Measurements from ENCODE around the gene GPN1. TPM values are rescaled to one million over a fixed set of nuclear protein-coding genes. Genes with fewer than 3 reads are reported as not detected.
A peak's percentile ranks its signal among the peaks of the same experiment; 100 is the strongest.
"Not testable (repeated sequence)": the region's sequence is repeated elsewhere in the genome, so short reads cannot be mapped to it uniquely, and the experiment has no call there.

The GPN1 gene
- total RNA-seq, 1 experiment from 2014 or later = 30.0 TPM

- no peak overlapping the region for H3K4me2 ChIP-seq (ENCODE audit: low read depth, low read length, poor library complexity, severe bottlenecking)
- H3K36me3 ChIP-seq (ENCODE audit: insufficient read depth, low read length) = peaks cover 7% of the 10 kb centered on the region; the same call in 1 of the 2 replicates
- no peak overlapping the region for H3K9ac ChIP-seq (ENCODE audit: low read length)
- peak; percentile 97 for DNase-seq
- H4K20me1 ChIP-seq (ENCODE audit: insufficient read depth, low read depth, low read length) = no peaks in the 10 kb centered on the region
- H2AFZ ChIP-seq (ENCODE audit: low read length) = no peak overlapping the region
- H3K9me3 ChIP-seq (ENCODE audit: low read length) = no peaks in the 10 kb centered on the region
- no peaks in the 10 kb centered on the region for H3K9me2 ChIP-seq (replicated peaks; ENCODE audit: insufficient read depth, low read length)
- peaks cover 4% of the 10 kb centered on the region; the same call in 1 of the 2 replicates for H3K4me1 ChIP-seq (ENCODE audit: low read length)
- H3K79me2 ChIP-seq (ENCODE audit: low read length) = no peaks in the 10 kb centered on the region
- H3K27ac ChIP-seq (ENCODE audit: low read length) = no peak overlapping the region
- no peaks in the 10 kb centered on the region for H3K27me3 ChIP-seq (ENCODE audit: low read length)
- no peak overlapping the region for H3K4me3 ChIP-seq (ENCODE audit: low read length)
Measured at GRCh38 chr2:27683390-27684071, 54.7 kb downstream of the GPN1 start.

GRCh38 chr2:27685006-27685405 lies 56.2 kb downstream of the GPN1 start:
- not testable (repeated sequence) for H3K36me3 ChIP-seq (ENCODE audit: insufficient read depth, low read length)

GRCh38 chr2:27685577-27685976 lies 56.7 kb downstream of the GPN1 start:
- H3K4me1 ChIP-seq (ENCODE audit: low read length) = peaks cover 4% of the 10 kb centered on the region; the same call in 1 of the 2 replicates
- no peaks in the 10 kb centered on the region for H4K20me1 ChIP-seq (ENCODE audit: insufficient read depth, low read depth, low read length)
- H3K4me3 ChIP-seq (ENCODE audit: low read length) = no peak overlapping the region
- no peak for DNase-seq
- no peaks in the 10 kb centered on the region for H3K27me3 ChIP-seq (ENCODE audit: low read length)
- H3K9me3 ChIP-seq (ENCODE audit: low read length) = no peaks in the 10 kb centered on the region
- H3K36me3 ChIP-seq (ENCODE audit: insufficient read depth, low read length) = peaks cover 7% of the 10 kb centered on the region; the same call in 1 of the 2 replicates
- no peak overlapping the region for H2AFZ ChIP-seq (ENCODE audit: low read length)
- H3K9me2 ChIP-seq (replicated peaks; ENCODE audit: insufficient read depth, low read length) = no peaks in the 10 kb centered on the region
- no peaks in the 10 kb centered on the region for H3K79me2 ChIP-seq (ENCODE audit: low read length)
- H3K4me2 ChIP-seq (ENCODE audit: low read depth, low read length, poor library complexity, severe bottlenecking) = no peak overlapping the region
- H3K9ac ChIP-seq (ENCODE audit: low read length) = no peak overlapping the region
- H3K27ac ChIP-seq (ENCODE audit: low read length) = no peak overlapping the region

More at GRCh38 chr2:27685006-27685405, 56.2 kb downstream of the GPN1 start:
- not testable (repeated sequence) for H3K4me1 ChIP-seq (ENCODE audit: low read length); H3K79me2 ChIP-seq (ENCODE audit: low read length); H3K9me3 ChIP-seq (ENCODE audit: low read length); H3K4me2 ChIP-seq (ENCODE audit: low read depth, low read length, poor library complexity, severe bottlenecking); H3K9ac ChIP-seq (ENCODE audit: low read length); H3K27ac ChIP-seq (ENCODE audit: low read length); H2AFZ ChIP-seq (ENCODE audit: low read length); H3K9me2 ChIP-seq (replicated peaks; ENCODE audit: insufficient read depth, low read length); H3K27me3 ChIP-seq (ENCODE audit: low read length); H4K20me1 ChIP-seq (ENCODE audit: insufficient read depth, low read depth, low read length); DNase-seq; H3K4me3 ChIP-seq (ENCODE audit: low read length)

- H3K9ac ChIP-seq (ENCODE audit: low read length) = no peak overlapping the region
- H3K9me3 ChIP-seq (ENCODE audit: low read length) = no peaks in the 10 kb centered on the region
- peaks cover 4% of the 10 kb centered on the region; the same call in 1 of the 2 replicates for H3K4me1 ChIP-seq (ENCODE audit: low read length)
- H2AFZ ChIP-seq (ENCODE audit: low read length) = no peak overlapping the region
- no peaks in the 10 kb centered on the region for H3K9me2 ChIP-seq (replicated peaks; ENCODE audit: insufficient read depth, low read length)
- H4K20me1 ChIP-seq (ENCODE audit: insufficient read depth, low read depth, low read length) = no peaks in the 10 kb centered on the region
- no peaks in the 10 kb centered on the region for H3K27me3 ChIP-seq (ENCODE audit: low read length)
- no peak overlapping the region for H3K4me3 ChIP-seq (ENCODE audit: low read length)
- H3K36me3 ChIP-seq (ENCODE audit: insufficient read depth, low read length) = peaks cover 7% of the 10 kb centered on the region; the same call in 1 of the 2 replicates
- H3K4me2 ChIP-seq (ENCODE audit: low read depth, low read length, poor library complexity, severe bottlenecking) = no peak overlapping the region
- H3K27ac ChIP-seq (ENCODE audit: low read length) = no peak overlapping the region
- no peak for DNase-seq
- H3K79me2 ChIP-seq (ENCODE audit: low read length) = no peaks in the 10 kb centered on the region
Measured at GRCh38 chr2:27687232-27687631, 58.4 kb downstream of the GPN1 start.

GRCh38 chr2:27689424-27689823 lies 60.6 kb downstream of the GPN1 start:
- H3K4me2 ChIP-seq (ENCODE audit: low read depth, low read length, poor library complexity, severe bottlenecking) = no peak overlapping the region
- no peaks in the 10 kb centered on the region for H3K79me2 ChIP-seq (ENCODE audit: low read length)
- H3K9ac ChIP-seq (ENCODE audit: low read length) = no peak overlapping the region
- no peaks in the 10 kb centered on the region for H4K20me1 ChIP-seq (ENCODE audit: insufficient read depth, low read depth, low read length)
- no peak overlapping the region for H3K4me3 ChIP-seq (ENCODE audit: low read length)
- H3K4me1 ChIP-seq (ENCODE audit: low read length) = no peaks in the 10 kb centered on the region
- H3K9me3 ChIP-seq (ENCODE audit: low read length) = no peaks in the 10 kb centered on the region
- DNase-seq = no peak
- no peak overlapping the region for H2AFZ ChIP-seq (ENCODE audit: low read length)
- no peak overlapping the region for H3K27ac ChIP-seq (ENCODE audit: low read length)
- no peaks in the 10 kb centered on the region for H3K27me3 ChIP-seq (ENCODE audit: low read length)
- peaks cover 6% of the 10 kb centered on the region; the same call in 1 of the 2 replicates for H3K36me3 ChIP-seq (ENCODE audit: insufficient read depth, low read length)
- H3K9me2 ChIP-seq (replicated peaks; ENCODE audit: insufficient read depth, low read length) = no peaks in the 10 kb centered on the region

- no peak overlapping the region for H3K4me3 ChIP-seq (ENCODE audit: low read length)
- H3K36me3 ChIP-seq (ENCODE audit: insufficient read depth, low read length) = peaks cover 6% of the 10 kb centered on the region; the same call in 1 of the 2 replicates
Measured at GRCh38 chr2:27690052-27690451, 61.2 kb downstream of the GPN1 start.

GRCh38 chr2:27697660-27698059 lies 68.8 kb downstream of the GPN1 start:
- Histone ChIP-seq H4K20me1 (ENCODE audit: insufficient read depth, low read depth, low read length) (no peaks in the 10 kb centered on the region), H3K4me3 (ENCODE audit: low read length) (no peak overlapping the region)

More at GRCh38 chr2:27690052-27690451, 61.2 kb downstream of the GPN1 start:
- H2AFZ ChIP-seq (ENCODE audit: low read length) = no peak overlapping the region
- no peak overlapping the region for H3K9ac ChIP-seq (ENCODE audit: low read length)
- no peaks in the 10 kb centered on the region for H3K9me3 ChIP-seq (ENCODE audit: low read length)
- H3K27me3 ChIP-seq (ENCODE audit: low read length) = no peaks in the 10 kb centered on the region
- H4K20me1 ChIP-seq (ENCODE audit: insufficient read depth, low read depth, low read length) = no peaks in the 10 kb centered on the region
- H3K27ac ChIP-seq (ENCODE audit: low read length) = no peak overlapping the region
- no peaks in the 10 kb centered on the region for H3K79me2 ChIP-seq (ENCODE audit: low read length)
- no peaks in the 10 kb centered on the region for H3K9me2 ChIP-seq (replicated peaks; ENCODE audit: insufficient read depth, low read length)
- no peaks in the 10 kb centered on the region for H3K4me1 ChIP-seq (ENCODE audit: low read length)
- H3K4me2 ChIP-seq (ENCODE audit: low read depth, low read length, poor library complexity, severe bottlenecking) = no peak overlapping the region
- DNase-seq = no peak

More at GRCh38 chr2:27697660-27698059, 68.8 kb downstream of the GPN1 start:
- Histone ChIP-seq H3K9me2 (replicated peaks; ENCODE audit: insufficient read depth, low read length) (no peaks in the 10 kb centered on the region), H3K27me3 (ENCODE audit: low read length) (no peaks in the 10 kb centered on the region), H3K9ac (ENCODE audit: low read length) (no peak overlapping the region), H3K4me2 (ENCODE audit: low read depth, low read length, poor library complexity, severe bottlenecking) (no peak overlapping the region), H3K4me1 (ENCODE audit: low read length) (no peaks in the 10 kb centered on the region), H3K79me2 (ENCODE audit: low read length) (no peaks in the 10 kb centered on the region), H3K9me3 (ENCODE audit: low read length) (no peaks in the 10 kb centered on the region), H3K36me3 (ENCODE audit: insufficient read depth, low read length) (peaks cover 13% of the 10 kb centered on the region; the same call in 1 of the 2 replicates), H2AFZ (ENCODE audit: low read length) (no peak overlapping the region), H3K27ac (ENCODE audit: low read length) (no peak overlapping the region)
- DNase-seq = no peak

All from Karpas-422 (cell line).